GM12865 (cell line): ENCODE data around the gene DVL3.

ENCODE experiments used
- DNase-seq: peaks from one replicate; pipeline ENCODE4 v3.0.0; 2010; ENCODE audit warnings: low read depth
- H3K4me3 ChIP-seq: 2 replicates; pipeline ENCODE4 v1.5.1; 2011; ENCODE audit warnings: mild to moderate bottlenecking, low read depth, low read length, control low read depth
- CTCF ChIP-seq: IDR thresholded peaks from 2 replicates; pipeline ENCODE4 v1.5.1; 2011; ENCODE audit warnings: low read length, control low read depth, low read depth, inconsistent platforms; ENCODE audit not compliant: insufficient read depth; ENCODE audit errors: missing control alignments

Gene DVL3

GRCh38 chr3:184132945-184133344, 22.2 kb upstream of the DVL3 start:
- DNase-seq = no peak
- H3K4me3 ChIP-seq = no peak overlapping the region
- TF ChIP-seq CTCF = no peak

- peak overlapping the region; percentile 96 for H3K4me3 ChIP-seq
- TF ChIP-seq CTCF = no peak
- DNase-seq = peak; percentile 90
Measured at GRCh38 chr3:184133840-184134745, 21.1 kb upstream of the DVL3 start.

GRCh38 chr3:184134746-184135148, 20.4 kb upstream of the DVL3 start:
- H3K4me3 ChIP-seq = peak overlapping the region; percentile 96
- no peak for TF ChIP-seq CTCF
- peak; percentile 13 for DNase-seq

- peak; percentile 39 for TF ChIP-seq CTCF
- peak within 1 kb of the TSS; percentile 96 for H3K4me3 ChIP-seq
- peak; percentile 95 for DNase-seq
Measured at GRCh38 chr3:184135149-184135910, 19.8 kb upstream of the DVL3 start, which contains the start of gene EIF2B5. Gene EIF2B5 (plus strand): TSS chr3:184135358. CDS start chr3:184135386, 28 bp downstream.

GRCh38 chr3:184135911-184136260, 19.3 kb upstream of the DVL3 start:
- no peak for TF ChIP-seq CTCF
- peak overlapping the region; percentile 96 for H3K4me3 ChIP-seq
- DNase-seq = no peak

- no peak overlapping the region for H3K4me3 ChIP-seq
- no peak for TF ChIP-seq CTCF
- DNase-seq = no peak
Measured at GRCh38 chr3:184140436-184140835, 14.7 kb upstream of the DVL3 start.
